Activated naive CD4-positive, alpha-beta T cell treated with anti-CD3 and anti-CD28 coated beads, Interleukin-2, amount 50 U/mL, for 24 hours (primary cell): ENCODE measurements around the gene ZFP36L2.
A peak's percentile ranks its signal among the peaks of the same experiment; 100 is the strongest.

ENCODE experiments used
- H3K27ac Mint-ChIP-seq: one replicate; pipeline ENCODE4 v1.8.0; 2021; ENCODE audit warnings: mild to moderate bottlenecking, mixed read lengths
- H3K27me3 Mint-ChIP-seq: one replicate; pipeline ENCODE4 v1.8.0; 2021; ENCODE audit warnings: mixed read lengths
- H3K36me3 Mint-ChIP-seq: one replicate; pipeline ENCODE4 v1.8.0; 2021; ENCODE audit warnings: mixed read lengths
- H3K4me1 Mint-ChIP-seq: one replicate; pipeline ENCODE4 v1.8.0; 2021; ENCODE audit warnings: mixed read lengths
- H3K4me3 Mint-ChIP-seq: one replicate; pipeline ENCODE4 v1.8.0; 2021; ENCODE audit warnings: mild to moderate bottlenecking, mixed read lengths
- H3K9me3 Mint-ChIP-seq: one replicate; pipeline ENCODE4 v1.8.0; 2021; ENCODE audit warnings: mixed read lengths

The ZFP36L2 gene

GRCh38 chr2:43178602-43179542 lies 47.5 kb downstream of the ZFP36L2 start:
- H3K9me3 Mint-ChIP-seq, result no peaks in the 10 kb centered on the region
- peaks cover 74% of the 10 kb centered on the region for H3K4me1 Mint-ChIP-seq
- peaks cover 3% of the 10 kb centered on the region for H3K36me3 Mint-ChIP-seq
- peak overlapping the region; percentile 47 for H3K4me3 Mint-ChIP-seq
- no peaks in the 10 kb centered on the region for H3K27me3 Mint-ChIP-seq
- H3K27ac Mint-ChIP-seq, result peak overlapping the region; percentile 94

DNA sequence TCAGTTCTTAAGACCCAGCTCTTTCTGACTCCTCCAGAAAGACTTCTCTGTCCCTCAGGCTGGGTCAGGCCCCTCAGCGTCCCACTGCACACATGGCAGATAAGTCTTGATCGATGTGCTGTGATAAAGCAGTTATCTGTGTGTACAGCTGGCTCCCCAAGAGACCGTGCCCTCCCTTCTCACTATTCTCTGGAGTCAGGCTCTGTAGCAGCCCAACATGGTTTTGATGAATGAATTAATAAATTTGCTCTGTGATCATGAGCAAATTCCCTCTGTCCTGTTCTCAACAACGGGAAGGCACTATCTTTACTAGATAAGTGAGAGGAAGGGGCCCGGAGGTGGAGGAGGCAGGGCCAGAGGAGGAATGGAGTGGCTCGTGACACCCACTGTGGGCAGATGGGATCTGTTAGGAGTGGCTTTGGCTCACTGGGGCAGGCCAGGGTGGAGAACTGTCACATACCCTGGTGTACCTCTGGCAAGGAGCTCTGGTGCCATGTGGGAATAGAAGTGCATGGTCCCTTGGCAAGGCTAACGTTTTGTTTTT lies 48.3 kb downstream of the ZFP36L2 start:
- Mint-ChIP-seq H3K9me3 (no peaks in the 10 kb centered on the region), H3K27ac (peak overlapping the region; percentile 87), H3K4me3 (peak overlapping the region; percentile 11), H3K36me3 (peaks cover 3% of the 10 kb centered on the region), H3K27me3 (no peaks in the 10 kb centered on the region), H3K4me1 (peaks cover 76% of the 10 kb centered on the region)

DNA sequence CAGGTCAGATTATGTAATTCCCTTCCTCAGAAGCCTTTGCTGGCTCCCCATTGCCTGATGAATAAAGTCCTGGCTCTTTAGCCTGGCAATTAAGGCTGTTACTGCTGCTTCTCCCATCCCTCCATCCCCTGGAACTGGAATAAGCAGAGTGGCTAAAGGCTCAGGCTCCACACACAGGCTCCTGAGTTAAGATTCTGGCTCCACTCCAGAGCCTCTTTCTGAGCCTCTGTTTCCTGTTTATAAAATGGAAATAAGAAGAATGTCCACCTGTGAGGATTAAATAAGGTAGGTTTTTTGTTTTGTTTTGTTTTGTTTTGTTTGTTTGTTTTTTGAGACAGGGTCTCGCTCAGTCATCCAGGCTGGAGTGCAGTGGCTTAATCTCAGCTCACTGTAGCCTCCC lies 50.0 kb downstream of the ZFP36L2 start:
- Mint-ChIP-seq H3K4me3 (no peak overlapping the region), H3K36me3 (peaks cover under 1% of the 10 kb centered on the region), H3K9me3 (no peaks in the 10 kb centered on the region), H3K27me3 (no peaks in the 10 kb centered on the region), H3K27ac (peak overlapping the region; percentile 35), H3K4me1 (peaks cover 84% of the 10 kb centered on the region)

GRCh38 chr2:43175876-43176275 lies 50.5 kb downstream of the ZFP36L2 start:
- peak overlapping the region; percentile 39 for H3K4me3 Mint-ChIP-seq
- H3K9me3 Mint-ChIP-seq, result no peaks in the 10 kb centered on the region
- no peaks in the 10 kb centered on the region for H3K36me3 Mint-ChIP-seq
- peak overlapping the region; percentile 98 for H3K27ac Mint-ChIP-seq
- peaks cover 83% of the 10 kb centered on the region for H3K4me1 Mint-ChIP-seq
- H3K27me3 Mint-ChIP-seq, result no peaks in the 10 kb centered on the region

DNA sequence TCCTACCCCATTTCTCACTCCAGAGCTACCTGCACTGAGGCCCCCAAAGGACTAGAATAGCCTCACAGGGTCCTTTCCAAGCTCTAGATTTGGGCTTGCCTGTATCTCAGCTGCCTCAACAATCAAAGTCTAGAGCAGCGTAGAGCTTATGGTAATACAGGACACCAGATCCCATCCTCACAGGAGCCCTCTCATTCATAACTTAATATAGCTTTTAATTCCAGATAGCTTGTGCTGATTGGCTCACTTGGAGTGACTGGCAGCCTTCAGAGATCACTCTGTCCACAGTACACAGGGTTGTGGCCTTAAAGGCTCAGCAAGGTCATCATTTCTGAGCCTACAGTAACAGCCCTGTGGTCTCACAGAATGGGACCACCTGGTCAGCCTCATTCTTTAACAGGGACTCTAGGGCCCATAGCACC lies 51.4 kb downstream of the ZFP36L2 start:
- Mint-ChIP-seq H3K27ac (peak overlapping the region; percentile 98), H3K9me3 (no peaks in the 10 kb centered on the region), H3K4me1 (peaks cover 87% of the 10 kb centered on the region), H3K4me3 (peak overlapping the region; percentile 81), H3K36me3 (no peaks in the 10 kb centered on the region), H3K27me3 (no peaks in the 10 kb centered on the region)

- Mint-ChIP-seq H3K36me3 (no peaks in the 10 kb centered on the region), H3K9me3 (no peaks in the 10 kb centered on the region), H3K4me3 (peak overlapping the region; percentile 81), H3K4me1 (peaks cover 91% of the 10 kb centered on the region), H3K27ac (peak overlapping the region; percentile 98), H3K27me3 (no peaks in the 10 kb centered on the region)
Observed at GRCh38 chr2:43174368-43174916, 52.0 kb downstream of the ZFP36L2 start.
